Ishikawa (cell line): ENCODE data around the gene PROSER1.

Experiments used
- CEBPB ChIP-seq: IDR thresholded peaks from 2 replicates; pipeline ENCODE4 v1.6.1; 2012
- CREB1 ChIP-seq: IDR thresholded peaks from 2 replicates; pipeline ENCODE4 v1.6.1; 2012; ENCODE audit warnings: low read depth
- EGR1 ChIP-seq: IDR thresholded peaks from 2 replicates; pipeline ENCODE4 v1.6.1; 2012
- EP300 ChIP-seq: IDR thresholded peaks from 2 replicates; pipeline ENCODE4 v1.6.1; 2012; ENCODE audit warnings: borderline replicate concordance
- FOXM1 ChIP-seq: IDR thresholded peaks from 2 replicates; pipeline ENCODE4 v1.6.1; 2012; ENCODE audit warnings: low read depth, borderline replicate concordance
- MAX ChIP-seq: IDR thresholded peaks from 2 replicates; pipeline ENCODE4 v1.6.1; 2012
- RAD21 ChIP-seq: IDR thresholded peaks from 2 replicates; pipeline ENCODE4 v1.6.1; 2012; ENCODE audit warnings: low read depth
- TAF1 ChIP-seq: IDR thresholded peaks from 2 replicates; pipeline ENCODE4 v1.6.1; 2012; ENCODE audit warnings: low read depth, mild to moderate bottlenecking
- TCF12 ChIP-seq: IDR thresholded peaks from 2 replicates; pipeline ENCODE4 v1.6.1; 2012; ENCODE audit warnings: low read depth
- TEAD4 ChIP-seq: IDR thresholded peaks from 2 replicates; pipeline ENCODE4 v1.6.1; 2012
- USF1 ChIP-seq: IDR thresholded peaks from 2 replicates; pipeline ENCODE4 v1.6.1; 2012
- YY1 ChIP-seq: IDR thresholded peaks from 2 replicates; pipeline ENCODE4 v1.6.1; 2012; ENCODE audit warnings: low read depth
- ZBTB7A ChIP-seq: IDR thresholded peaks from 2 replicates; pipeline ENCODE4 v1.6.1; 2012; ENCODE audit warnings: low read depth

GRCh38 chr13:39020853-39021462 lies 16.9 kb downstream of the PROSER1 start:
- no peak for TF ChIP-seq FOXM1
- TF ChIP-seq ZBTB7A: no peak
- no peak for TF ChIP-seq RAD21
- no peak for TF ChIP-seq CEBPB
- no peak for TF ChIP-seq MAX
- TF ChIP-seq YY1: no peak
- no peak for TF ChIP-seq EGR1
- TF ChIP-seq USF1: no peak
- no peak for TF ChIP-seq TAF1
- TF ChIP-seq EP300: no peak
- TF ChIP-seq TEAD4: no peak
- TF ChIP-seq CREB1: no peak
- TF ChIP-seq TCF12: no peak
